Right atrium auricular region (tissue), 2 donors: ENCODE measurements around the gene DOK6. TPM values are rescaled to one million over a fixed set of nuclear protein-coding genes. Genes with fewer than 3 reads are reported as not detected.

Source experiments
- DNase-seq: peaks from one replicate; pipeline ENCODE4 v3.0.0-alpha.2; 2019; ENCODE audit warnings: low spot score
- H3K27ac ChIP-seq, 2 donors: fragments of 200-600 bp; sonication (generic); 1 replicate in 1 of 2; 2 replicates in 1 of 2; pipeline ENCODE4 v1.5.1; 2016 to 2019
- H3K27me3 ChIP-seq, 2 donors: fragments of 200-600 bp; sonication (generic); one replicate each; pipeline versions ENCODE4 v1.5.1 to v1.6.0; 2017 to 2019
- H3K36me3 ChIP-seq: fragments of 200-600 bp; sonication (generic); one replicate; pipeline ENCODE4 v1.5.1; 2016
- H3K4me1 ChIP-seq, 2 donors: fragments of 200-600 bp; sonication (generic); one replicate each; pipeline versions ENCODE4 v1.5.1 to v1.6.0; 2017 to 2019
- H3K4me3 ChIP-seq, 2 donors: fragments of 200-600 bp; sonication (generic); 1 replicate in 1 of 2; 2 replicates in 1 of 2; pipeline ENCODE4 v1.5.1; 2017 to 2019; ENCODE audit warnings: mild to moderate bottlenecking in 1 of 2, moderate library complexity in 1 of 2
- H3K9me3 ChIP-seq, 2 donors: fragments of 200-600 bp; sonication (generic); one replicate each; pipeline ENCODE4 v1.5.1; 2019
- total RNA-seq, 2 donors: library from RNA; depleted of rRNA; stranded (reverse); fragments of >200 nt; gene quantifications; one replicate each; pipeline ENCODE4 v1.1.0, GENCODE V29; 2016
- TF ChIP-seq, protein P1 (sequence below), 2 donors: fragments of 200-600 bp; sonication (generic); IDR thresholded peaks; one replicate each; pipeline ENCODE4 v1.5.1; 2019; ENCODE audit warnings: antibody characterized with exemption in 2 of 2

Gene DOK6
- total RNA-seq, 2 donors from 2014 or later: 2.0 to 5.7 TPM

DNA sequence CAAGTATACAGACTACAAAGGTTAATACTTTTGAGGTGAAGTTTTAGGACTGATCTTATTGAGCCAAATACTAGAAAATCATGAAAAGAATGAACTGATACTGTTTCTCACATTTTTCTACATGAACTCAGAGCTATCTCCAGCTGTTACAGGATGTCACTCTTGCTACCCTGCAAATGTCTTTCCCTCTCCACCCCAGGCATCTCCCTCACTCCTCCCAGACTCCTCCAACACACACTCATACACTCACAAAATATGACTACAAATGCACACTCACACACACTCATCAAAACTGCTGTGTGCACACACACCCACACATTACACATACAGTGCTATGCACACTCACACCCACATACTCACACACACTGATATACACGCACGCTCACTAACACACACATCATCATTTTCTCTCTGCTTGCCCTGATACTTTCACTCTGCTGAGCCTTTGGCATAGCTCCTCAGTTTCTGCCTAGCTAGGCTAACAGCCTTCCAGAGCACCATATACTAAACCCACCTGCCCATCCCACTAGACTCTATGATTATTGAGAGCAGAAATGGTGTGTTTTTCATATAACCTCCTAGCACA, 273.7 kb downstream of the DOK6 start:
- Histone ChIP-seq H3K9me3 (no peaks in the 10 kb centered on the region), H3K36me3 (no peaks in the 10 kb centered on the region), H3K27ac (no peak overlapping the region), H3K4me3 (no peak overlapping the region), H3K27me3 (no peaks in the 10 kb centered on the region), H3K4me1 (no peaks in the 10 kb centered on the region)
- no peak for DNase-seq
- TF ChIP-seq, protein P1, sequence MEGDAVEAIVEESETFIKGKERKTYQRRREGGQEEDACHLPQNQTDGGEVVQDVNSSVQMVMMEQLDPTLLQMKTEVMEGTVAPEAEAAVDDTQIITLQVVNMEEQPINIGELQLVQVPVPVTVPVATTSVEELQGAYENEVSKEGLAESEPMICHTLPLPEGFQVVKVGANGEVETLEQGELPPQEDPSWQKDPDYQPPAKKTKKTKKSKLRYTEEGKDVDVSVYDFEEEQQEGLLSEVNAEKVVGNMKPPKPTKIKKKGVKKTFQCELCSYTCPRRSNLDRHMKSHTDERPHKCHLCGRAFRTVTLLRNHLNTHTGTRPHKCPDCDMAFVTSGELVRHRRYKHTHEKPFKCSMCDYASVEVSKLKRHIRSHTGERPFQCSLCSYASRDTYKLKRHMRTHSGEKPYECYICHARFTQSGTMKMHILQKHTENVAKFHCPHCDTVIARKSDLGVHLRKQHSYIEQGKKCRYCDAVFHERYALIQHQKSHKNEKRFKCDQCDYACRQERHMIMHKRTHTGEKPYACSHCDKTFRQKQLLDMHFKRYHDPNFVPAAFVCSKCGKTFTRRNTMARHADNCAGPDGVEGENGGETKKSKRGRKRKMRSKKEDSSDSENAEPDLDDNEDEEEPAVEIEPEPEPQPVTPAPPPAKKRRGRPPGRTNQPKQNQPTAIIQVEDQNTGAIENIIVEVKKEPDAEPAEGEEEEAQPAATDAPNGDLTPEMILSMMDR (IDR thresholded peaks at IDR 0.05): no peak

DNA sequence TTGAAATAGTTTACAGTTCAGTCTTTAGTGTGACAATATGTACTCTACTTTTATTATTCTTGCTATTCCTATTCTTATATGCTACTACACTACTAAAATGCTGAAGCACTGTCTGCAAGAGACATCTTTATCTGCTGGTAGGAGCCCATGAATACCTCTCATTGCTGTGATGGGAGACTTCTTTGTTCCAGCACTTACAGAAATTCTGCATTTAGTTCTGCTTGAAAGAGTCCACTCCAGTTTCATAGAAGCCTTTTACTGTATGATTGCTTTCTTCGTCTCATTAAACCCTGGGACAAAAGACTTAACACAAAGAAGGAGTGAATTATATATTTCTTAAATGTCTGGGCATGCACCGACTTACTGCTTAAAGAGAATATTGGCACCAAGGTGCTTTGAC, 274.3 kb downstream of the DOK6 start:
- Histone ChIP-seq H3K27me3 (no peaks in the 10 kb centered on the region), H3K36me3 (no peaks in the 10 kb centered on the region), H3K4me1 (no peaks in the 10 kb centered on the region), H3K27ac (no peak overlapping the region), H3K9me3 (no peaks in the 10 kb centered on the region), H3K4me3 (no peak overlapping the region)
- DNase-seq: no peak
- TF ChIP-seq, protein P1 (IDR thresholded peaks at IDR 0.05): no peak

DNA sequence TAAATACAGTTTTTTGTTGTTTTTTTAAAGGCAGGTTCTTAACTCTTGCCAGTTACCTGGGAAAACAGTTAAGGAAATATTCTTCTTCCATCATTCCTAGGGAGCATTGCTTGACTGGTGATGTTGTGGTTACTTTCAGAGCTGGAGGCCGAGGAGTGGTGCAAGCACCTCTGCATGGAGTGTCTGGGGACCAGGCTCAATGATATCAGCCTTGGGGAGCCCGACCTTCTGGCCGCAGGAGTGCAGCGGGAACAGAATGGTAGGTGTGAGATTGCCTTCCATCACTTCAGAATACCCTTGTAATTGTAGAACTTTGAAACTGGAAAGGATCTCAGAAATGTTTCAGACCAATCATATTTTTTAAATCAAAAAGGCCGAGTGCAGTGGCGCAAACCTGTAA, 276.9 kb downstream of the DOK6 start:
- H3K9me3 ChIP-seq: no peaks in the 10 kb centered on the region
- H3K27me3 ChIP-seq: no peaks in the 10 kb centered on the region
- no peak for DNase-seq
- H3K36me3 ChIP-seq: no peaks in the 10 kb centered on the region
- H3K27ac ChIP-seq: no peak overlapping the region
- no peak overlapping the region for H3K4me3 ChIP-seq
- TF ChIP-seq, protein P1 (IDR thresholded peaks at IDR 0.05): no peak
- no peaks in the 10 kb centered on the region for H3K4me1 ChIP-seq

DNA sequence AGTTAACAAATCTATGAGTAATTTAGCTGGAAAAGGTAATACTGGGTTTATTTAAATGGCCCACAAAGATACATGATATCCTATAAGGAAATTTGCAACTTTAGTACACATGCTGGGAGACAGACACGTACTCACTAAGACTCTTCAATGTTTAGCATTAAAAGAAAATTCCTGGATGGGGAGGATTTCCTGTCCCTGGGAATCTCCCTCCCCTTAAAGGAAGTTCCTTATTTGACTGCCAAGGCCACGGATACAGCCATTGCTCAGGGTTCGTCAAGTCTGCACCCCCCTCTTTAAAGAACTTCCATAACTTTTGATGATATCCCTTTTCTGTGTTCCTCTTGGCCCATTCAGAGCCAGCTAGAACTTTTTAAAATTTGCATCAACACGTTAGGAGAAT, 279.4 kb downstream of the DOK6 start:
- no peak overlapping the region for H3K4me3 ChIP-seq
- no peaks in the 10 kb centered on the region for H3K36me3 ChIP-seq
- no peak for DNase-seq
- H3K27ac ChIP-seq: no peak overlapping the region
- no peaks in the 10 kb centered on the region for H3K27me3 ChIP-seq
- TF ChIP-seq, protein P1 (IDR thresholded peaks at IDR 0.05): no peak
- peaks cover 0 to 5% of the 10 kb centered on the region in 2 donors for H3K4me1 ChIP-seq
- no peaks in the 10 kb centered on the region for H3K9me3 ChIP-seq

DNA sequence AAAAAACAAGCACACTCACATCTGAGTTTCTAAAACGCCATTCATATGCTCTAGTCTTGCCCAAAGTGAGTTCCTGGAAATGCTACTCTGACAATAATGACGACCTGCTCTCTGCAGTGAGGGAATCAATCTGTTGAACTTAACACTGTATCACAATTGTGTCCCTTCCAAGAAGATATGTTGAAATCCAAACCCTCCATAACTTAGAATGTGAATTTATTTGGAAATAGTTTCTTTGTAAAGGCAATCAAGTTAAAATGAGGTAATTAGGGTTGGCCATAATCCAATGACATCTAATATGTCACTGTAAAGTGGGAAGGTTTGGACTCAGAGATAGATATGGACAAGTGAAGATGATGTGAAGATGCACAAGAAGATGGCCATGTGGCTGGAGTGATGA, 282.5 kb downstream of the DOK6 start:
- no peaks in the 10 kb centered on the region for H3K36me3 ChIP-seq
- no peak overlapping the region for H3K4me3 ChIP-seq
- TF ChIP-seq, protein P1 (IDR thresholded peaks at IDR 0.05): no peak
- DNase-seq: no peak
- H3K9me3 ChIP-seq: no peaks in the 10 kb centered on the region
- H3K27me3 ChIP-seq: no peaks in the 10 kb centered on the region
- no peak overlapping the region for H3K27ac ChIP-seq
- peaks cover 0 to 5% of the 10 kb centered on the region in 2 donors for H3K4me1 ChIP-seq

DNA sequence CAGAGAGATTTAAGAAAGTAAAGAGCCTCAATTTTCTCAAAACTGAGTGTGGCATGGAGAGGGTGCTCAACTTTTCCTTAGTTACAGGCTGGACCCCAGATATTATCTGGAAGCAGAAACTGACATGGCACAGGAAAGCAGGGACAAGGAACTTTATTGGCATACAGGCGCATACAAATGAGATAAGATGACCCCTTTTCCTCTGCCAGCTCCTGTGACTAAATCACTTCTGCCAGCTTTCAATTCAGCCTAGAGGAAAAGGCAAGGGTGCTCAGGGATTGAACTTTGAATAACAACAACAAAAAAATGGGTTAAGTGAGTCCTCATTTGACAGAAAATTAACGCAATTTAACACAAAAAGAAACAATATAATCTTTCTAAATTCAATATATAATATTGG, 284.1 kb downstream of the DOK6 start:
- Histone ChIP-seq H3K4me1 (peaks cover 0 to 5% of the 10 kb centered on the region in 2 donors), H3K36me3 (no peaks in the 10 kb centered on the region), H3K4me3 (no peak overlapping the region), H3K27me3 (no peaks in the 10 kb centered on the region), H3K27ac (no peak overlapping the region), H3K9me3 (no peaks in the 10 kb centered on the region)
- TF ChIP-seq, protein P1 (IDR thresholded peaks at IDR 0.05): no peak
- no peak for DNase-seq
